ENCODE data around the gene ILKAP.

- no peak for TF ChIP-seq CTCF (IDR thresholded peaks at IDR 0.05)
- no peak for TF ChIP-seq POLR2A (IDR thresholded peaks at IDR 0.05)
Observed at GRCh38 chr2:238241970-238242369, 38.5 kb upstream of the ILKAP start.
